GM18861 (cell line): ENCODE results near the gene ZFP62.
"Not testable (repeated sequence)": the region's sequence is repeated elsewhere in the genome, so short reads cannot be mapped to it uniquely, and the experiment has no call there.

ENCODE experiments used
- ATAC-seq: cut with Tn5 transposase; IDR thresholded peaks from one replicate; pipeline ENCODE4 v1.9.1; 2021; ENCODE audit not compliant: unreplicated experiment

The ZFP62 gene

DNA sequence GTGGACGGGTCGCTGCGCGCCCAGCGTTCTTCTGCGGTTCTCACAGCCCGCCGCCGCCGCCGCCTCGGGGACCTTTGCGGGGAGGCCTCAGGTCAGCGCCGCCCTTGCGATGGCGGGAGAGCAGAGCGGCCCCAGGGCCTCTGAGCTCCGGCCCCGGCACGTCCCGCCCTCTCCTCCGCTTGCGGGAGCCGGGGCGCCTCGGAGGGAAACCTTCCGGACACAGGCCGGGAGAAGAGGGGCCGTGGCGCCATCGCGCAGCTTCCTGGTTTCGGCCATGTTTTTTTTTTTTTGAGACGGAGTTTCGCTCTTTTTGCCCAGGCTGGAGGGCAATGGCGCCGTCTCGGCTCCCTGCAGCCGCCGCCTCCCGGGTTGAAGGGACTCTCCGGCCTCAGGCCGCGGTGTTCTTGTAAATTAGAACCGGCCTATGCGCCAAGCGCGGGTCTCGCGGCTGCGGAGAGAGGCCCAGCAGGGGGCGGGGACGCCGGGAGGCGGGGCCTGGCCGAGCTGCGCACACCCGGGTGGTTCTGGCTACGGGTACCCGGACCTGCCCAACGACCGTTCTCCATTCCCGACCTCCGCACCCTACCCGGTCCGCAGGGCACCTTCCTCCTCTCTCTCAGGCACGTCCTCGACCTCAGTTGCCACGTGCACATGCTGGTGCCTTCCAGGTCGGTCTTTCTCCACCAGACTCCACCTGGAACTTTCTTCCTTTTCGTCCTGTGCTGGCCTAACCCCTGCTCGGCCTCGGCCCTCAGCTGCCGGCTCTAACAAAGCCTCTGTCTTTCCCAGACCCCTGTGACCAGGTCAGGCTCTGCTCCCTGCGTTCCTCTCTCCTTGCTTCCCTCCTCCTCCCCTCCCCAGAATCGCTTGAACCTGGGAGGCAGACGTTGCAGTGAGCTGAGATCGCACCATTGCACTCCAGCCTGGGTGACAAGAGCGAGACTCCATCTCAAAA lies 29.7 kb downstream of the ZFP62 start:
- ATAC-seq: peak; percentile 61

DNA sequence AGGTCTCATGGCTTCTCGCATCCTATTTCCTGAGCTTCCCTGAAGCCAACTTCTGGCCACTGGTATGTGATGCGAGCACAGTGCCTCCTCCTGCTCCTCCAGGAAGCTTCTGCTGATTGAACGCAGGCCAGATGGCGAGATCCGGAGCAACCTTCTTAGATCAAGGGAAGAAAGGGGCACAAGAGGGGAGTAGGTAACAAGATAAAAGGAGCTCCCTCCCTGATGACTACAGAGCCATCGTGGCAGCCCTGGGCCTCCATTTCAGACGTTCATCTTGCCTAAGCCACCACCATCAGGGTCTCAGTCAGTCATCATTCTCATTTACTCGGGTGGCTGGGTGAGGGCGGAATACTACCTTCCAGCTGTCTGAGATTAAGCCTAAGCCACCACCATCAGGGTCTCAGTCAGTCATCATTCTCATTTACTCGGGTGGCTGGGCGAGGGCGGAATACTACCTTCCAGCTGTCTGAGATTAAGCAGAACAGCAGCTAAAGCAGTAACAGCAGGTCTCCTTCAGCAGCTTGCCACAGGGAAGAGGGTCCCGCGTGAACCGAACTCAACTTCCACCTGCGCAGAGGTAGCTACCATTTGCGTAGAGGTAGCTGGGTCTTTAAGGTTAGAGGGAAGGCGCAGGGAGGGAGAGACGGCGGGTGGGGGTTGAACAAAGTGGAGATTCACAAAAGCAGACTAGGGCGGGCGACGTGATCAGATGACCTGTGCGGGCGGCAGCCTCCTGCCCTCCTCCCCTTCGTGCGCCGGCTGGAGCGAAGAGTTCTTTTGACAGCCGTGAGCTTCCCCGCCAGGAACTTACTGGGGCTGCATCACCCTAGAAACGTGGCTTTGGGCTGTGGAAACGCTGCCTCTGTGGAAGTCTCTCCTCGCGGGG lies 30.6 kb downstream of the ZFP62 start:
- peak; percentile 23 for ATAC-seq

- ATAC-seq: no peak
Observed at GRCh38 chr5:180829726-180830125, 31.4 kb downstream of the ZFP62 start.

GRCh38 chr5:180828756-180829531 lies 32.1 kb downstream of the ZFP62 start:
- ATAC-seq: not testable (repeated sequence)

GRCh38 chr5:180827374-180827773 lies 33.7 kb downstream of the ZFP62 start:
- ATAC-seq: not testable (repeated sequence)

DNA sequence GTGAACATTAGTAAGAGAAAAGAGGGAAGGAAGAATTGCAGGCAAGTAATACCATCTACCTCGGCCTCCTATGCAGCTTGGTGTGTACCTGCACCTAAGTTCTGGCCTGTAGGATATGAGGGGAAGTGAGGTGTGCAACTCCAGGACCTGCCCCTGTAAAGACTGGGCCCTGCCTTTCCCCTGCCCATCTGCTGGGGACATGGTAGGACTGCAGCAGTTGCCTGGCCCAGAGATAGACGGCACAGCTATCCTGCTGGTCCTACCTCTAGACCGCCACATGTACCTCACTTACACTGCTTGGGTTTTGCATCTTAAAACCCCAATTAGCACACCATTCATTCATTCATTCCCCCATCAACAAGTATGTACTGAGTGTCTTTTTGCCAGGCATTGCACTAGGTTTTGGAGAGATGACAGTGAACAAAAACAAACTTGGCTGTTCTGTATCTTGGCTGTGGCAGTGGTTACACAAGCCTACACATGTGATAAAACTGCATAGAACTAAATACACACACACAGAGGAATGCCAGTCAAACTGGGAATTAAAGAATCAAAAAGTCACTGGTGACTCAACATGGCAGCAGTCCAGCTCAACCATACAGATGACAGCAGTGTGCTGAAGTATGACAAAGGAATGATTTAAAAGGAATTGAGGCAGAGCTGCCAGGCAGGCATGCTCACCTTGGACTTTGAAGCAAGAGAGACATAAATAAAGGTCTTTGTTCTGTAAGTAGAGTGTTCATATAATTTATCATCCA lies 35.1 kb downstream of the ZFP62 start:
- no peak for ATAC-seq

DNA sequence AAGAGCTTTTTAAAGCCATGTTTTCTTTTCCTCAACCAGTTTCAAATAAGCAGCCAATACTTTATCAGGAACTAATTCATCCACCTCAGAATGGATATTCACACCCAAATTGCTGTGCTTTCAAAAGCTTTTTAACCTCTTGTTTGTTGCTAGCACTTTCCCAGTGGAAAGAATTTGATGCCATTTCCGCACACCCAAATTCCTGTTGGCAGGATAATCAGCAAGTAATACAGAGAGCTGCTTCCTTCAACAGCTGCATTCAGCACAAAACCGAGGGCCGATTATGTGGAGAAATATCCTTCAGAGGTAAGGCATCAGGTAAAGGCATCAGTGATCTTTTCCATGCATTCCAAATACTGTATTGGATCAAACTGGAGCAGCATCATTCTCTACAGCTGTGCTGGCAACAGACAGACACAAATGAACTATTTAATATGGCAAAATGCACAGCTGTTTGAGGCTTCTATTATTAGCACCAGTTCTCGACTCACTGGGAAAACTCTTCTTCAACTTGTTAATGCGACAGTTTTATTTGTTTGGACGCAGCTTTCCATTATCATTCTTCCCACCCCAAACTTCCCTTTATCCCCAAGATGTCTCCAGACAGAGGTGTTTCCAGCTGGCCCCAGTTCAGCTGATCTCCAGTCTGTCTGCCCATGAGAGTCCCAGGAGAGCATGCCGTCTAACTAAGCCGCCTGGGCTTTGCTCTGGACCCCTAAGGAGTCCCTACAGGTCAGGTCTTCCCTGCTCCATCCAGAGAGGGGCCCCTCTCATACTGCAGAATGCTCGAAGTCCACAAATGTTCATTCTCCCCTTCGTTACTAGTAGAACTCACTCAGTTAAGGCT lies 36.2 kb downstream of the ZFP62 start:
- ATAC-seq: no peak

- ATAC-seq: no peak
Observed at GRCh38 chr5:180823940-180824629, 37.0 kb downstream of the ZFP62 start.

DNA sequence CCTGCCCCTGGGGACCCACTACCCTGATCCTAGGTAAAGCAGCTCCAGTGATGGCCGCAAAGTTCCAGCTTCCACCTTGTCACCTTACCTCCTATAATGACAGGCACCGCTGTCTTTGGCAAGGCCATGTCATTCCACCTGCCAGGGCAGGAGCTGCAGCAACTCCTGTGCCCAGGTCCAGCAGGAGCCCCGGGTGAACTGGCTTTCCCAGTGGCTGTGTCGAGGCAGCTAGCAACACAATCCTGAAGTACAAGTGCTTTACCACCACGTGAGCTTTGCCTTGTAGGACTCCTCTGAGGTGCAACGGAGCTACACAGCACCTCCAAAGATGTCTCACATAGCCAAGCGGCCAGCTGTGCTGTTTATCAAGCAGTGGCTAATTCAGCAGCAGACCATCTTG lies 37.7 kb downstream of the ZFP62 start:
- ATAC-seq: no peak

- no peak for ATAC-seq
Observed at GRCh38 chr5:180821538-180821937, 39.5 kb downstream of the ZFP62 start.

GRCh38 chr5:180820788-180821321 lies 40.2 kb downstream of the ZFP62 start:
- peak; percentile 64 for ATAC-seq

DNA sequence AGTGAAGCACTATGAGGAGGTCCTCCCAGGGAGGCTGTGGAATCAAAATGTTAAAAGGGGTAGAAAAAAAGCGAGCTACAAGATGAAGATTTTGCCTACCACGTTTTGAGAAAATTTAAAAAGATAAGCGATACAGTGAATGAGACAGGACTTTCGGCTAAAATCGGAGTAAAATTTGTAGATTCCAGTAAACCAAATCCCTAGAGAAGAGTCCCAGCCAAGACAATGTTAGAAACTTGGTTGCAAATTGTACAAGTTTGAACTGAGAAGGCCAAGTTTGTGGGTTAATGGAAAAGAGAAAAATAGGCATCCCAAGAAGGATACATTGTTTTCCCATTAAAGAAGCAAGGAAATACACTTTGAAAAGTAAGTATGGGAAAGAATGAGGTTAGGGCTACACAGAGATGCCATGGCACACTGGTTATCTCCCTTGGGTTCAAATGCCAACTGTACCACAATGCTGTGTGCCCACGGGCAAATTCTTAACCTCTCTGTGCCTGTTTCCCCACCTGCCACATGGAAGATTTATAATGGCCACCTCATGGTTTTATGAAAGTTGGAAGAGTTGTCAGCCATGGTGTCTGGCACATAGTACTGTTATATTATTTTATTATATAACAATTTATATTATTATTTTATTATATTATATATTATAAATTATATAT lies 42.3 kb downstream of the ZFP62 start:
- no peak for ATAC-seq

DNA sequence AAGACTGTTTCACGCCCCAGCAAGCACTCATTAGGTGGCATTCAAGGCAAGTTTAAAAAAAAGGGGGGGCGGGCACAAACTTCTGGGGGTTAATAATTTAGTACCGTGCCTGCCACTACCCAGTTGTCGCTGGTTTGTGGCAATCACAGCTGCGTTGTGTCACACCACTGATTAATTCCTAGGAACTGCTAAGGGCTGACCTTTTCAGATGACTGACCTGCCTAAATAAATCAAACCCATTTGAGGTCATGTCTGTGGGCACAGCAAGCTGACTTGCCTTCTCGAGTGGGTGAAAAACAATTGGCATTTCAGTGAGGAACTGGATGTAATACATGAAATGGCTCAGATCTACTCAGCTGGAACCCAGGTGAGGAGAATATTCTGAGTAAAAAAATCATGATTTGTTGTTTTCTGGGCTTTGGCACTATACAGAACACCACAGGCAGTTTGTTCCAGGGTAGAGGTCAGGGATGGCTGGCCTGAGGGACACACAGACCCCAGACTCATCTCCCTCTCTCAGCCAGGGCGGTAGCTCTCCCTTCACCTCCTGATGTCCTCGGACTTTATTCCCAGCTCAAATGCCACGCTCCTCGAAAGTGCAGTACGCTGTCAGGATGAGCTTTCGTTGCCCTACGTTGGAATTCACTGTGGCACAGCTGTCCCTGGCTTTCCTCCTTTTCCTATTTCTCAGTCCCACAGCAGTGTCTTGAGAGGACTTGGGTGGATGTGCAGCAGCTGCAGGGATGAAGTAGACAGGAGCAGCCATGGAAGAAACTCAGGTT lies 43.0 kb downstream of the ZFP62 start:
- no peak for ATAC-seq

DNA sequence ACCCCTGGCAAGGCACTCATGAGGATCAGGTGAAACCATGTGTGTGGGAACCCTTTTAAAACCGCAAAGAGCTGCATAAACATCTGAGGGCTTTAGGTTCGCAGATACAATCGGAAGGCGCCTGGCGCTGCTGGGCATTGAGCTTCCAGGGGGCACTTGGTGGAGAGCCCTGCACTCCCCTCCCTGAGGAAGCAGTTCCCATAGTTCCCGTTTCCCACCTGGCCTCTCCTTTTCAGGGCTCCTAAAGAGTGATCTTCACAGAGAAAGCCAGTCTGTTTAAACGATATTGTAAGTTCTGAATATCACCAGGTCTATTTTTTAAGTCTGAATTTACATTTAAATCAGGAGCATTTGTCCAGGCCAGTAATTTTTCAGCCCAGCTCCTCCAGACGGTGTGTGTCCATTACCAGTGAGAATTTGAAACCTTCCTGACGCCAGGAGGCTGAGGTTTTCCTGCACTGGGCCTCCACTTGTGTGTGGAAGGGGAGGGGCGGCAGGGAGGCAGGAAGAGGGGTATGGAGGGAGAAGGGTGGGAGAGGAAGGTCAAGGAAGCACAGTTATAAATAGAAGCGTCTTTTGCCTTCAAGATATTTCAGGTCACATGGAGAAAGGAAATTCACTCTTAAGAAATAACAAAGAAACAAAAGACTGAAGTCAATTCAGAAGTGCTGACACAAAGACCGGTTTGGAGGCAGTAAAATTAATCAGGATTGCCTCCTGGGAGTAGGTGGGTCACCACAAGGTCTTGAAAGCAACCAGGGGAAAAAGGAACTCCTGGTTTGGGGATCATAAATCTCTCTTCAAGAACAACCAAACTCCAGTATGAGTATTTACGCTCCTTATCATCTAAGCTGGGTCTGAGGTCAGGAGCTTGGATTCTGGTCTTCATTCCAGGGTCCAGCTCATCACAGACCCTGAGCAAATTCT lies 44.2 kb downstream of the ZFP62 start:
- ATAC-seq: no peak

DNA sequence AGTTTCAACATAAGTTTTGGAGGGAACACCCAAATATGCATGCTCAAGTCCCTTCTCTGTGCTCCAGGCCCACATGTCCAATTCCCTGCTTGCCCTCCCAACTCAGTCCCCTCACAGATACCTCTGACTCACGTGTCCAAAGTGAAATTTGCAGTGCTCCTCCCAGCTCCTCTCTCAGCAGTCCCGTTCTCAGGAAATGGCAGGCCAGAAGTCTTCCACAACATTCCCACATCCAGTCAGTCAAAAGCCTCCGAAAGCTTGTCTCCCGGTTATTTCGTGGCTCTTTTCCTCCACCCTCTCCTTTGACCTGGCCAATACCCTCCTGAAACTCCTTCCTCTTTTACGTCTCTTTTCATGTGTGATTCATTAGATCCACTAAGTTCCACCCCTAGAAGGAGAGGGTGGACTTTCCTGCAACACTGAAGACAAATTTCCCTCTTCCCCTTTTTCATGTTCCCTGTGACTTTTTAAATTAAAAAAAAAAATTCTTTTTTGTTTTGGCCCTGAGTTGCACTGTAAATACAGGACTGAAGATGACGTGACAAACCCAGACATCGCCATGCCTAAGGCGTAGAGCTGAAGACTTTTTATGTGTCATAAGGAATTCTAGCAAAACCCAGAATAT lies 45.7 kb downstream of the ZFP62 start:
- ATAC-seq: no peak

GRCh38 chr5:180813420-180813819 lies 47.7 kb downstream of the ZFP62 start:
- no peak for ATAC-seq
